ENCODE results near the gene IDH2. TPM values are rescaled to one million over a fixed set of nuclear protein-coding genes. Genes with fewer than 3 reads are reported as not detected.

Gene IDH2
- total and polyA plus RNA-seq, 4 donors, result 149 to 339 (median 298) TPM

DNA sequence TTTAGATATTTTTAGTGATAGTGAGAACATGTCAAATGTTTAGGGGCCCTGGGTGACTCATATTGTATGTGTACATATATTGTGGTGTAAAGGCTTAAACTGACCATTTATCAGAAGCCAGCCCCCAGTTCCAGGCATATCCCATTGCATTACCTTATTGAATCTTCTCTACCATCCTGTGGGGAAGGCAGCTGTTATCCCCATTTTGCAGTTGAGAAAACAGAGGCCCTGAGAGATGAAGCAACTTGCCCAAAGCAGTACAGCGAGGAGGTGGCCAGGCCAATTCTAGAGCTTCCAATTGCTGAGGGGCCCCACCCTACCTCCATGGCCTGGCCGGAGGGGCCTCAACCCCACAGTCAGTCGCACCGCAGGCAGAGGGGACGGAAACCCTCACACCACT is 53.2 kb downstream of the IDH2 start:
- Histone ChIP-seq H3K9me3 (ENCODE audit: control insufficient read depth in 4 of 4, low read length in 3 of 4) (no peaks in the 10 kb centered on the region), H3K9ac (ENCODE audit: low read depth in 1 of 2, low read length in 2 of 2) (no peak overlapping the region), H3K4me3 (ENCODE audit: low read depth in 1 of 3, low read length in 3 of 3) (no peak overlapping the region), H3K4me1 (ENCODE audit: control insufficient read depth in 4 of 4, insufficient read depth in 4 of 4, low read length in 3 of 4) (peaks cover 0 to 4% (median under 1%) of the 10 kb centered on the region in 4 donors), H3K36me3 (ENCODE audit: control insufficient read depth in 4 of 4, insufficient read depth in 3 of 4, low read depth in 1 of 4, low read length in 3 of 4) (no peaks in the 10 kb centered on the region), H3K27ac (ENCODE audit: low read depth in 1 of 2, low read length in 2 of 2) (no peak overlapping the region), H3K27me3 (ENCODE audit: control insufficient read depth in 4 of 4, insufficient read depth in 4 of 4, low read length in 3 of 4) (no peaks in the 10 kb centered on the region)
- DNase-seq (ENCODE audit: low spot score), result no peak
- WGBS, result 96% methylated on average over 5 of the region's 5 CpGs
- TF ChIP-seq RXRA (IDR thresholded peaks at IDR 0.05) (no peak), RAD21 (IDR thresholded peaks at IDR 0.05) (no peak), ATF3 (IDR thresholded peaks at IDR 0.05) (no peak), REST (IDR thresholded peaks at IDR 0.05) (no peak), FOXA2 (IDR thresholded peaks at IDR 0.05) (no peak), NR2F2 (IDR thresholded peaks at IDR 0.05) (no peak)
- TF ChIP-seq, protein P1, sequence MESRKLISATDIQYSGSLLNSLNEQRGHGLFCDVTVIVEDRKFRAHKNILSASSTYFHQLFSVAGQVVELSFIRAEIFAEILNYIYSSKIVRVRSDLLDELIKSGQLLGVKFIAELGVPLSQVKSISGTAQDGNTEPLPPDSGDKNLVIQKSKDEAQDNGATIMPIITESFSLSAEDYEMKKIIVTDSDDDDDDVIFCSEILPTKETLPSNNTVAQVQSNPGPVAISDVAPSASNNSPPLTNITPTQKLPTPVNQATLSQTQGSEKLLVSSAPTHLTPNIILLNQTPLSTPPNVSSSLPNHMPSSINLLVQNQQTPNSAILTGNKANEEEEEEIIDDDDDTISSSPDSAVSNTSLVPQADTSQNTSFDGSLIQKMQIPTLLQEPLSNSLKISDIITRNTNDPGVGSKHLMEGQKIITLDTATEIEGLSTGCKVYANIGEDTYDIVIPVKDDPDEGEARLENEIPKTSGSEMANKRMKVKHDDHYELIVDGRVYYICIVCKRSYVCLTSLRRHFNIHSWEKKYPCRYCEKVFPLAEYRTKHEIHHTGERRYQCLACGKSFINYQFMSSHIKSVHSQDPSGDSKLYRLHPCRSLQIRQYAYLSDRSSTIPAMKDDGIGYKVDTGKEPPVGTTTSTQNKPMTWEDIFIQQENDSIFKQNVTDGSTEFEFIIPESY (IDR thresholded peaks at IDR 0.05), result no peak
- TF ChIP-seq, protein P2, sequence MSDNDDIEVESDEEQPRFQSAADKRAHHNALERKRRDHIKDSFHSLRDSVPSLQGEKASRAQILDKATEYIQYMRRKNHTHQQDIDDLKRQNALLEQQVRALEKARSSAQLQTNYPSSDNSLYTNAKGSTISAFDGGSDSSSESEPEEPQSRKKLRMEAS (IDR thresholded peaks at IDR 0.05), result no peak

GRCh38 chr15:90047956-90048575 is 54.2 kb downstream of the IDH2 start:
- Histone ChIP-seq H3K9me3 (ENCODE audit: control insufficient read depth in 4 of 4, low read length in 3 of 4) (no peaks in the 10 kb centered on the region), H3K4me1 (ENCODE audit: control insufficient read depth in 4 of 4, insufficient read depth in 4 of 4, low read length in 3 of 4) (peaks cover 0 to 4% (median 0%) of the 10 kb centered on the region in 4 donors), H3K27ac (ENCODE audit: low read depth in 1 of 2, low read length in 2 of 2) (no peak overlapping the region), H3K4me3 (ENCODE audit: low read depth in 1 of 3, low read length in 3 of 3) (no peak overlapping the region), H3K9ac (ENCODE audit: low read depth in 1 of 2, low read length in 2 of 2) (no peak overlapping the region), H3K27me3 (ENCODE audit: control insufficient read depth in 4 of 4, insufficient read depth in 4 of 4, low read length in 3 of 4) (no peaks in the 10 kb centered on the region), H3K36me3 (ENCODE audit: control insufficient read depth in 4 of 4, insufficient read depth in 3 of 4, low read depth in 1 of 4, low read length in 3 of 4) (no peaks in the 10 kb centered on the region)
- TF ChIP-seq RXRA (IDR thresholded peaks at IDR 0.05), result no peak
- TF ChIP-seq, protein P3, sequence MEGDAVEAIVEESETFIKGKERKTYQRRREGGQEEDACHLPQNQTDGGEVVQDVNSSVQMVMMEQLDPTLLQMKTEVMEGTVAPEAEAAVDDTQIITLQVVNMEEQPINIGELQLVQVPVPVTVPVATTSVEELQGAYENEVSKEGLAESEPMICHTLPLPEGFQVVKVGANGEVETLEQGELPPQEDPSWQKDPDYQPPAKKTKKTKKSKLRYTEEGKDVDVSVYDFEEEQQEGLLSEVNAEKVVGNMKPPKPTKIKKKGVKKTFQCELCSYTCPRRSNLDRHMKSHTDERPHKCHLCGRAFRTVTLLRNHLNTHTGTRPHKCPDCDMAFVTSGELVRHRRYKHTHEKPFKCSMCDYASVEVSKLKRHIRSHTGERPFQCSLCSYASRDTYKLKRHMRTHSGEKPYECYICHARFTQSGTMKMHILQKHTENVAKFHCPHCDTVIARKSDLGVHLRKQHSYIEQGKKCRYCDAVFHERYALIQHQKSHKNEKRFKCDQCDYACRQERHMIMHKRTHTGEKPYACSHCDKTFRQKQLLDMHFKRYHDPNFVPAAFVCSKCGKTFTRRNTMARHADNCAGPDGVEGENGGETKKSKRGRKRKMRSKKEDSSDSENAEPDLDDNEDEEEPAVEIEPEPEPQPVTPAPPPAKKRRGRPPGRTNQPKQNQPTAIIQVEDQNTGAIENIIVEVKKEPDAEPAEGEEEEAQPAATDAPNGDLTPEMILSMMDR (IDR thresholded peaks at IDR 0.05; ENCODE audit: low read depth, low read length, missing input control), result no peak
- no peak for TF ChIP-seq NR2F2 (IDR thresholded peaks at IDR 0.05)
- TF ChIP-seq EGR1 (IDR thresholded peaks at IDR 0.05; ENCODE audit: low read depth in 2 of 2), result no peak
- no peak for TF ChIP-seq SP1 (IDR thresholded peaks at IDR 0.05)
- no peak for TF ChIP-seq ATF3 (IDR thresholded peaks at IDR 0.05)
- TF ChIP-seq, protein P1 (IDR thresholded peaks at IDR 0.05), result no peak
- no peak for TF ChIP-seq JUND (IDR thresholded peaks at IDR 0.05)
- TF ChIP-seq REST (IDR thresholded peaks at IDR 0.05), result no peak
- 69% methylated on average over 9 of the region's 9 CpGs for WGBS
- DNase-seq (ENCODE audit: low spot score), result no peak

Data from liver (tissue), 9 donors.